Activated CD8-positive, alpha-beta T cell treated with anti-CD3 and anti-CD28 coated beads for 36 hours (primary cell): ENCODE measurements around the gene DCAF17. TPM values are rescaled to one million over a fixed set of nuclear protein-coding genes. Genes with fewer than 3 reads are reported as not detected.

Source experiments
- ATAC-seq: fragments of 200-7000 bp; cut with Tn5 transposase; one replicate; pipeline ENCODE4 v1.10.0; 2021; ENCODE audit warnings: mild to moderate bottlenecking, moderate library complexity
- CTCF ChIA-PET: fragments of 350-600 bp; sonication (Branson Sonifier 250); formaldehyde crosslinking; loops from one replicate; lab custom pipeline; 2021; ENCODE audit warnings: antibody characterized with exemption; lab: Charles Lee
- POLR2A ChIA-PET: fragments of 350-600 bp; sonication (Branson Sonifier 250); formaldehyde crosslinking; loops from one replicate; lab custom pipeline; 2021; ENCODE audit warnings: antibody characterized with exemption; lab: Charles Lee
- DNase-seq: peaks from one replicate; pipeline ENCODE4 v3.0.0-alpha.2; 2020
- H3K27ac Mint-ChIP-seq: one replicate; pipeline ENCODE4 v1.8.0; 2021; ENCODE audit warnings: mild to moderate bottlenecking, mixed read lengths
- H3K27me3 Mint-ChIP-seq: one replicate; pipeline ENCODE4 v1.8.0; 2021; ENCODE audit warnings: mixed read lengths
- H3K36me3 Mint-ChIP-seq: one replicate; pipeline ENCODE4 v1.8.0; 2021; ENCODE audit warnings: low read depth, mixed read lengths
- H3K4me1 Mint-ChIP-seq: one replicate; pipeline ENCODE4 v1.8.0; 2021; ENCODE audit warnings: low read depth, mixed read lengths
- H3K4me3 Mint-ChIP-seq: one replicate; pipeline ENCODE4 v1.8.0; 2021; ENCODE audit warnings: mild to moderate bottlenecking, moderate library complexity, mixed read lengths
- H3K9me3 Mint-ChIP-seq: one replicate; pipeline ENCODE4 v1.8.0; 2021; ENCODE audit warnings: mixed read lengths
- CTCF ChIP-seq: fragments of 200-600 bp; IDR thresholded peaks from one replicate; pipeline ENCODE4 v1.8.0; 2022; ENCODE audit warnings: antibody characterized with exemption, mild to moderate bottlenecking
- intact Hi-C: fragments of 100-400 bp; cut with micrococcal nuclease; formaldehyde crosslinking; loops from one replicate; pipeline ENCODE4 v1.10.0; 2022
- total RNA-seq, 2 experiments: library from RNA; stranded (reverse); gene quantifications; one replicate each; pipeline ENCODE4 v1.2.3, GENCODE V29; 2021

Gene DCAF17
- total RNA-seq, 2 experiments from 2014 or later, result 19.0 to 20.1 TPM

GRCh38 chr2:171478345-171478744 is 44.3 kb downstream of the DCAF17 start:
- POLR2A ChIA-PET, result no interaction called here
- TF ChIP-seq CTCF, result no peak
- H3K36me3 Mint-ChIP-seq, result peaks cover 37% of the 10 kb centered on the region
- CTCF ChIA-PET, result no interaction called here
- DNase-seq (no peak), ATAC-seq (no peak)
- H3K4me1 Mint-ChIP-seq, result no peaks in the 10 kb centered on the region
- intact Hi-C loops, result no loop called here
- H3K27me3 Mint-ChIP-seq, result no peaks in the 10 kb centered on the region
- H3K4me3 Mint-ChIP-seq, result no peak overlapping the region
- H3K9me3 Mint-ChIP-seq, result no peaks in the 10 kb centered on the region
- H3K27ac Mint-ChIP-seq, result no peak overlapping the region

GRCh38 chr2:171479154-171479814 is 45.3 kb downstream of the DCAF17 start:
- ChIA-PET POLR2A (no interaction called here), CTCF (no interaction called here)
- no peaks in the 10 kb centered on the region for H3K9me3 Mint-ChIP-seq
- H3K4me3 Mint-ChIP-seq, result no peak overlapping the region
- DNase-seq, result no peak
- no peak overlapping the region for H3K27ac Mint-ChIP-seq
- no peaks in the 10 kb centered on the region for H3K4me1 Mint-ChIP-seq
- intact Hi-C loops, result no loop called here
- TF ChIP-seq CTCF, result no peak
- H3K36me3 Mint-ChIP-seq, result peaks cover 29% of the 10 kb centered on the region
- H3K27me3 Mint-ChIP-seq, result no peaks in the 10 kb centered on the region
- no peak for ATAC-seq

- peaks cover 35% of the 10 kb centered on the region for H3K36me3 Mint-ChIP-seq
- CTCF ChIA-PET, result no interaction called here
- H3K4me1 Mint-ChIP-seq, result peaks cover 9% of the 10 kb centered on the region
- intact Hi-C loops, result no loop called here
- no peak overlapping the region for H3K27ac Mint-ChIP-seq
- ATAC-seq (no peak), DNase-seq (no peak)
- POLR2A ChIA-PET, result no interaction called here
- H3K9me3 Mint-ChIP-seq, result no peaks in the 10 kb centered on the region
- H3K27me3 Mint-ChIP-seq, result no peaks in the 10 kb centered on the region
- H3K4me3 Mint-ChIP-seq, result no peak overlapping the region
- TF ChIP-seq CTCF, result no peak
Observed at GRCh38 chr2:171480908-171481307, 46.9 kb downstream of the DCAF17 start.

GRCh38 chr2:171482308-171482707 is 48.3 kb downstream of the DCAF17 start:
- POLR2A ChIA-PET, result no interaction called here
- CTCF ChIA-PET, result no interaction called here
- TF ChIP-seq CTCF, result no peak
- Mint-ChIP-seq H3K36me3 (peaks cover 35% of the 10 kb centered on the region), H3K27ac (no peak overlapping the region), H3K4me1 (peaks cover 9% of the 10 kb centered on the region), H3K9me3 (no peaks in the 10 kb centered on the region), H3K4me3 (no peak overlapping the region), H3K27me3 (no peaks in the 10 kb centered on the region)
- intact Hi-C loops, result no loop called here
- ATAC-seq (no peak), DNase-seq (no peak)

- TF ChIP-seq CTCF, result no peak
- H3K4me3 Mint-ChIP-seq, result no peak overlapping the region
- CTCF ChIA-PET, result no interaction called here
Observed at GRCh38 chr2:171482877-171483276, 48.9 kb downstream of the DCAF17 start.

More at GRCh38 chr2:171482877-171483276, 48.9 kb downstream of the DCAF17 start:
- Mint-ChIP-seq H3K9me3 (no peaks in the 10 kb centered on the region), H3K27ac (no peak overlapping the region), H3K27me3 (no peaks in the 10 kb centered on the region), H3K4me1 (peaks cover 9% of the 10 kb centered on the region), H3K36me3 (peaks cover 35% of the 10 kb centered on the region)
- ATAC-seq (no peak), DNase-seq (no peak)
- POLR2A ChIA-PET, result no interaction called here
- intact Hi-C loops, result no loop called here
